ENCODE data around the gene PLIN3. TPM values are rescaled to one million over a fixed set of nuclear protein-coding genes. Genes with fewer than 3 reads are reported as not detected.
"Not testable (repeated sequence)": the region's sequence is repeated elsewhere in the genome, so short reads cannot be mapped to it uniquely, and the experiment has no call there.

PLIN3 gene
- total and polyA plus RNA-seq, 2 experiments from 2014 or later = 38.0 to 59.9 TPM

GRCh38 chr19:4806384-4806783 is 61.1 kb downstream of the PLIN3 start (continued):
- TF ChIP-seq, protein P1, sequence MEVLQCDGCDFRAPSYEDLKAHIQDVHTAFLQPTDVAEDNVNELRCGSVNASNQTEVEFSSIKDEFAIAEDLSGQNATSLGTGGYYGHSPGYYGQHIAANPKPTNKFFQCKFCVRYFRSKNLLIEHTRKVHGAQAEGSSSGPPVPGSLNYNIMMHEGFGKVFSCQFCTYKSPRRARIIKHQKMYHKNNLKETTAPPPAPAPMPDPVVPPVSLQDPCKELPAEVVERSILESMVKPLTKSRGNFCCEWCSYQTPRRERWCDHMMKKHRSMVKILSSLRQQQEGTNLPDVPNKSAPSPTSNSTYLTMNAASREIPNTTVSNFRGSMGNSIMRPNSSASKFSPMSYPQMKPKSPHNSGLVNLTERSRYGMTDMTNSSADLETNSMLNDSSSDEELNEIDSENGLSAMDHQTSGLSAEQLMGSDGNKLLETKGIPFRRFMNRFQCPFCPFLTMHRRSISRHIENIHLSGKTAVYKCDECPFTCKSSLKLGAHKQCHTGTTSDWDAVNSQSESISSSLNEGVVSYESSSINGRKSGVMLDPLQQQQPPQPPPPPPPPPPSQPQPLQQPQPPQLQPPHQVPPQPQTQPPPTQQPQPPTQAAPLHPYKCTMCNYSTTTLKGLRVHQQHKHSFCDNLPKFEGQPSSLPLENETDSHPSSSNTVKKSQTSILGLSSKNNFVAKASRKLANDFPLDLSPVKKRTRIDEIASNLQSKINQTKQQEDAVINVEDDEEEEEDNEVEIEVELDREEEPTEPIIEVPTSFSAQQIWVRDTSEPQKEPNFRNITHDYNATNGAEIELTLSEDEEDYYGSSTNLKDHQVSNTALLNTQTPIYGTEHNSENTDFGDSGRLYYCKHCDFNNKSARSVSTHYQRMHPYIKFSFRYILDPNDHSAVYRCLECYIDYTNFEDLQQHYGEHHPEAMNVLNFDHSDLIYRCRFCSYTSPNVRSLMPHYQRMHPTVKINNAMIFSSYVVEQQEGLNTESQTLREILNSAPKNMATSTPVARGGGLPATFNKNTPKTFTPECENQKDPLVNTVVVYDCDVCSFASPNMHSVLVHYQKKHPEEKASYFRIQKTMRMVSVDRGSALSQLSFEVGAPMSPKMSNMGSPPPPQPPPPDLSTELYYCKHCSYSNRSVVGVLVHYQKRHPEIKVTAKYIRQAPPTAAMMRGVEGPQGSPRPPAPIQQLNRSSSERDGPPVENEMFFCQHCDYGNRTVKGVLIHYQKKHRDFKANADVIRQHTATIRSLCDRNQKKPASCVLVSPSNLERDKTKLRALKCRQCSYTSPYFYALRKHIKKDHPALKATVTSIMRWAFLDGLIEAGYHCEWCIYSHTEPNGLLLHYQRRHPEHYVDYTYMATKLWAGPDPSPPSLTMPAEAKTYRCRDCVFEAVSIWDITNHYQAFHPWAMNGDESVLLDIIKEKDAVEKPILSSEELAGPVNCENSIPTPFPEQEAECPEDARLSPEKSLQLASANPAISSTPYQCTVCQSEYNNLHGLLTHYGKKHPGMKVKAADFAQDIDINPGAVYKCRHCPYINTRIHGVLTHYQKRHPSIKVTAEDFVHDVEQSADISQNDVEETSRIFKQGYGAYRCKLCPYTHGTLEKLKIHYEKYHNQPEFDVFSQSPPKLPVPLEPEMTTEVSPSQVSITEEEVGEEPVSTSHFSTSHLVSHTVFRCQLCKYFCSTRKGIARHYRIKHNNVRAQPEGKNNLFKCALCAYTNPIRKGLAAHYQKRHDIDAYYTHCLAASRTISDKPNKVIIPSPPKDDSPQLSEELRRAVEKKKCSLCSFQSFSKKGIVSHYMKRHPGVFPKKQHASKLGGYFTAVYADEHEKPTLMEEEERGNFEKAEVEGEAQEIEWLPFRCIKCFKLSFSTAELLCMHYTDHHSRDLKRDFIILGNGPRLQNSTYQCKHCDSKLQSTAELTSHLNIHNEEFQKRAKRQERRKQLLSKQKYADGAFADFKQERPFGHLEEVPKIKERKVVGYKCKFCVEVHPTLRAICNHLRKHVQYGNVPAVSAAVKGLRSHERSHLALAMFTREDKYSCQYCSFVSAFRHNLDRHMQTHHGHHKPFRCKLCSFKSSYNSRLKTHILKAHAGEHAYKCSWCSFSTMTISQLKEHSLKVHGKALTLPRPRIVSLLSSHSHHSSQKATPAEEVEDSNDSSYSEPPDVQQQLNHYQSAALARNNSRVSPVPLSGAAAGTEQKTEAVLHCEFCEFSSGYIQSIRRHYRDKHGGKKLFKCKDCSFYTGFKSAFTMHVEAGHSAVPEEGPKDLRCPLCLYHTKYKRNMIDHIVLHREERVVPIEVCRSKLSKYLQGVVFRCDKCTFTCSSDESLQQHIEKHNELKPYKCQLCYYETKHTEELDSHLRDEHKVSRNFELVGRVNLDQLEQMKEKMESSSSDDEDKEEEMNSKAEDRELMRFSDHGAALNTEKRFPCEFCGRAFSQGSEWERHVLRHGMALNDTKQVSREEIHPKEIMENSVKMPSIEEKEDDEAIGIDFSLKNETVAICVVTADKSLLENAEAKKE (CRISPR knock-in tag; IDR thresholded peaks at IDR 0.05) = no peak

GRCh38 chr19:4805140-4805539 is 62.3 kb downstream of the PLIN3 start:
- H3K27ac Mint-ChIP-seq; H3K79me2 ChIP-seq (replicated peaks; ENCODE audit: insufficient read depth); H3K27ac ChIP-seq (ENCODE audit: low read depth); ATAC-seq; H3K36me3 Mint-ChIP-seq (ENCODE audit: low read depth); H3K27me3 Mint-ChIP-seq (ENCODE audit: insufficient read depth, low read depth, poor library complexity); H3K4me1 ChIP-seq (ENCODE audit: insufficient read depth); H3K9me2 ChIP-seq (ENCODE audit: insufficient read depth); H3K4me3 ChIP-seq; H2AFZ ChIP-seq; H3F3A ChIP-seq (replicated peaks; ENCODE audit: low read depth); H3K36me3 ChIP-seq (ENCODE audit: insufficient read depth); H3K4me1 Mint-ChIP-seq; H3K9me3 Mint-ChIP-seq; H4K20me1 ChIP-seq (replicated peaks; ENCODE audit: insufficient read depth); H3K4me3 Mint-ChIP-seq; H3K27me3 ChIP-seq (ENCODE audit: insufficient read depth); H3K4me2 ChIP-seq; DNase-seq (ENCODE audit: low spot score): not testable (repeated sequence)

DNA sequence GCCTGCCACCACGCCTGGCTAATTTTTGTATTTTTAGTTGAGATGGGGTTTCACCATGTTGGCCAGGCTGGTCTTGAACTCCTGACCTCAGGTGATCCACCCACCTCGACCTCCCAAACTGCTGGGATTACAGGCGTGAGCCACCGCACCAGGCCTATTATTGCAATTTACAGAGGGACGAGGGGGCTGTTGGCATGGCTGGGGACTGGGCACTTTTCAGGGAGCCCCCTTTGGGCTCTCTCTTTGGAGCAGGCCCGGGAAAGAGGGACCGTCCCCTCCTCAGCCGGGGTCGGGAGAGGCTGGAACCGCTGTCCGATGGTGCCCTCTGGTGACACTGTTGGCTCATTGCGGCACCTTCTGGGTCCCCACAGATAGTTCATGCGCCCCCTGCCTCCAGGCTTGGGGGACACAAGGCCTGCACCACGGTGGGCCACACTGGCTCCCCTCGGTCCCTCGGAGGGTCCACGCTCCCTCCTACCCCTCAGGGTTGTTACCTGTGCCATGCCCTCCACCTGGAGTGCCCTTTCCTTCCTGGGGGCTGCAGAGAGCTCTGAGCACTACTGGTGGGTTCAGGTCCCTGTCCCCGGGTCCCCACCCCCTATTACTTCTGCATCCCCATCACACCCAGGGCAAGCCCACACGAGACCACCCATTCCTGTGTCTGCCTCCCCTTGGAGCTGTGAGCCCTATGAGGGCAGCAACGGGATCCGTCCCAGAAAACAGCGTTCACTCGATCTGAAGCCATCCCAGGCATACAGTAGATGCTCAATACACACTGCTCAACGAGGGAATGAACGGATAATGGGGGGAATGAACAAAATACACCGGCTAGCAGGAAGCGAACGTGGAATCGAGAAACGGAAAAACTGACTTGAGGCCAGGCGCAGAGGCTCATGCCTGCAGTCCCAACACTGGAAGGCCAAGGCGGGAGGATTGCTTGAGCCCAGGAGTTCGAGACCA is 63.5 kb downstream of the PLIN3 start:
- ATAC-seq = peak; percentile 95
- H3K27me3 Mint-ChIP-seq (ENCODE audit: insufficient read depth, low read depth, poor library complexity) = peaks cover 5% of the 10 kb centered on the region
- no peak overlapping the region for H3K27ac Mint-ChIP-seq
- H3F3A ChIP-seq (replicated peaks; ENCODE audit: low read depth) = 0 out of 2 replicates have a peak, but pooled peaks cover under 1% of the 10 kb centered on the region
- H3K79me2 ChIP-seq (replicated peaks; ENCODE audit: insufficient read depth) = no peaks in the 10 kb centered on the region
- H2AFZ ChIP-seq = peak overlapping the region; percentile 96; the same call in 1 of the 2 replicates
- TF ChIP-seq, protein P2, sequence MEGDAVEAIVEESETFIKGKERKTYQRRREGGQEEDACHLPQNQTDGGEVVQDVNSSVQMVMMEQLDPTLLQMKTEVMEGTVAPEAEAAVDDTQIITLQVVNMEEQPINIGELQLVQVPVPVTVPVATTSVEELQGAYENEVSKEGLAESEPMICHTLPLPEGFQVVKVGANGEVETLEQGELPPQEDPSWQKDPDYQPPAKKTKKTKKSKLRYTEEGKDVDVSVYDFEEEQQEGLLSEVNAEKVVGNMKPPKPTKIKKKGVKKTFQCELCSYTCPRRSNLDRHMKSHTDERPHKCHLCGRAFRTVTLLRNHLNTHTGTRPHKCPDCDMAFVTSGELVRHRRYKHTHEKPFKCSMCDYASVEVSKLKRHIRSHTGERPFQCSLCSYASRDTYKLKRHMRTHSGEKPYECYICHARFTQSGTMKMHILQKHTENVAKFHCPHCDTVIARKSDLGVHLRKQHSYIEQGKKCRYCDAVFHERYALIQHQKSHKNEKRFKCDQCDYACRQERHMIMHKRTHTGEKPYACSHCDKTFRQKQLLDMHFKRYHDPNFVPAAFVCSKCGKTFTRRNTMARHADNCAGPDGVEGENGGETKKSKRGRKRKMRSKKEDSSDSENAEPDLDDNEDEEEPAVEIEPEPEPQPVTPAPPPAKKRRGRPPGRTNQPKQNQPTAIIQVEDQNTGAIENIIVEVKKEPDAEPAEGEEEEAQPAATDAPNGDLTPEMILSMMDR (conservative IDR thresholded peaks at IDR 0.05; ENCODE audit: low read depth in 2 of 2) = peak; percentile 88 to 100
- TF ChIP-seq, protein P3, sequence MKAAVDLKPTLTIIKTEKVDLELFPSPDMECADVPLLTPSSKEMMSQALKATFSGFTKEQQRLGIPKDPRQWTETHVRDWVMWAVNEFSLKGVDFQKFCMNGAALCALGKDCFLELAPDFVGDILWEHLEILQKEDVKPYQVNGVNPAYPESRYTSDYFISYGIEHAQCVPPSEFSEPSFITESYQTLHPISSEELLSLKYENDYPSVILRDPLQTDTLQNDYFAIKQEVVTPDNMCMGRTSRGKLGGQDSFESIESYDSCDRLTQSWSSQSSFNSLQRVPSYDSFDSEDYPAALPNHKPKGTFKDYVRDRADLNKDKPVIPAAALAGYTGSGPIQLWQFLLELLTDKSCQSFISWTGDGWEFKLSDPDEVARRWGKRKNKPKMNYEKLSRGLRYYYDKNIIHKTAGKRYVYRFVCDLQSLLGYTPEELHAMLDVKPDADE (IDR thresholded peaks at IDR 0.05) = no peak
- H3K36me3 Mint-ChIP-seq (ENCODE audit: low read depth) = peaks cover 3% of the 10 kb centered on the region
- H3K27ac ChIP-seq (ENCODE audit: low read depth) = no peak overlapping the region
- no peak overlapping the region for H3K4me2 ChIP-seq
- H3K9me2 ChIP-seq (ENCODE audit: insufficient read depth) = no peaks in the 10 kb centered on the region
- H3K4me3 Mint-ChIP-seq = no peak overlapping the region
- peak; percentile 95 for DNase-seq (ENCODE audit: low spot score)
- H3K27me3 ChIP-seq (ENCODE audit: insufficient read depth) = no peaks in the 10 kb centered on the region
- H3K4me3 ChIP-seq = no peak overlapping the region
- no peaks in the 10 kb centered on the region for H3K4me1 ChIP-seq (ENCODE audit: insufficient read depth)
- H3K4me1 Mint-ChIP-seq = no peaks in the 10 kb centered on the region
- no peaks in the 10 kb centered on the region for H3K36me3 ChIP-seq (ENCODE audit: insufficient read depth)
- H3K9me3 Mint-ChIP-seq = peaks cover 2% of the 10 kb centered on the region; the same call in 1 of the 3 replicates
- no peaks in the 10 kb centered on the region for H4K20me1 ChIP-seq (replicated peaks; ENCODE audit: insufficient read depth)

All from GM23338 (cell line).